ENCODE measurements around the gene SERGEF.

GRCh38 chr11:18046116-18046777 is 33.4 kb upstream of the SERGEF start, which contains the start of gene TPH1:
- TF ChIP-seq CTCF (IDR thresholded peaks at IDR 0.05) = no peak
- TF ChIP-seq POLR2AphosphoS5 (IDR thresholded peaks at IDR 0.05) = no peak
- TF ChIP-seq POLR2A (IDR thresholded peaks at IDR 0.05) = no peak
